CD14-positive monocyte (primary cell): ENCODE measurements around the gene MED28. TPM values are rescaled to one million over a fixed set of nuclear protein-coding genes. Genes with fewer than 3 reads are reported as not detected.

Experiments used
- DNase-seq, 3 donors: peaks; one replicate each; pipeline ENCODE4 v3.0.0-alpha.2; 2011 to 2022
- H2AFZ ChIP-seq: 2 replicates; pipeline ENCODE4 v1.6.0; 2012; ENCODE audit warnings: mild to moderate bottlenecking, low read depth, low read length, inconsistent platforms; ENCODE audit not compliant: insufficient read depth, poor library complexity, severe bottlenecking
- H3K27ac ChIP-seq, 2 donors: 1 replicate in 1 of 2; 2 replicates in 1 of 2; pipeline ENCODE4 v1.5.1; 2012 to 2013; ENCODE audit warnings: low read length in 2 of 2, control low read depth in 1 of 2, inconsistent platforms in 1 of 2, low read depth in 1 of 2, mild to moderate bottlenecking in 1 of 2
- H3K27me3 ChIP-seq, 2 donors: one replicate each; pipeline versions ENCODE4 v1.6.0 to v1.6.1; 2011 to 2013; ENCODE audit warnings: low read length in 2 of 2; ENCODE audit not compliant: control insufficient read depth in 2 of 2, insufficient read depth in 2 of 2
- H3K36me3 ChIP-seq, 2 donors: replicated peaks in 1 of 2; 1 replicate in 1 of 2; 2 replicates in 1 of 2; pipeline versions ENCODE4 v1.5.1 to v1.6.1; 2012 to 2013; ENCODE audit warnings: low read length in 2 of 2, control low read depth in 1 of 2, inconsistent platforms in 1 of 2, mild to moderate bottlenecking in 1 of 2; ENCODE audit not compliant: insufficient read depth in 2 of 2, control insufficient read depth in 1 of 2
- H3K4me1 ChIP-seq, 2 donors: 1 replicate in 1 of 2; 2 replicates in 1 of 2; pipeline versions ENCODE4 v1.5.1 to v1.6.1; 2012 to 2013; ENCODE audit warnings: low read length in 2 of 2, control low read depth in 1 of 2, inconsistent platforms in 1 of 2, mild to moderate bottlenecking in 1 of 2, moderate library complexity in 1 of 2; ENCODE audit not compliant: insufficient read depth in 2 of 2, control insufficient read depth in 1 of 2
- H3K4me2 ChIP-seq: replicated peaks from 2 replicates; pipeline ENCODE3; 2012; ENCODE audit warnings: low read length, moderate library complexity, mild to moderate bottlenecking; ENCODE audit not compliant: poor library complexity, severe bottlenecking; ENCODE audit errors: extremely low read depth
- H3K4me3 ChIP-seq, 3 experiments: fragments of 200-600 bp in 1 of 3; sonication (generic) in 1 of 3; replicated peaks in 1 of 3; 1 replicate in 2 of 3; 2 replicates in 1 of 3; pipeline ENCODE4 v1.5.1; 2011 to 2013; ENCODE audit warnings: low read length in 3 of 3, mild to moderate bottlenecking in 3 of 3, control low read depth in 2 of 3, low read depth in 2 of 3, inconsistent platforms in 1 of 3, moderate library complexity in 1 of 3
- H3K79me2 ChIP-seq: 2 replicates; pipeline ENCODE4 v1.6.0; 2012; ENCODE audit warnings: mild to moderate bottlenecking, control low read depth, inconsistent platforms, low read length, moderate library complexity; ENCODE audit not compliant: insufficient read depth
- H3K9ac ChIP-seq: 2 replicates; pipeline ENCODE4 v1.6.0; 2017; ENCODE audit warnings: low read length, mild to moderate bottlenecking; ENCODE audit not compliant: insufficient read depth, poor library complexity, severe bottlenecking
- H3K9me3 ChIP-seq, 2 donors: replicated peaks in 1 of 2; 1 replicate in 1 of 2; 2 replicates in 1 of 2; pipeline versions ENCODE4 v1.5.1 to v1.6.1; 2012 to 2013; ENCODE audit warnings: low read length in 2 of 2, control low read depth in 1 of 2; ENCODE audit not compliant: control insufficient read depth in 1 of 2, insufficient read depth in 1 of 2
- H4K20me1 ChIP-seq: 2 replicates; pipeline ENCODE4 v1.6.0; 2012; ENCODE audit warnings: mild to moderate bottlenecking, low read length, control low read depth, moderate library complexity; ENCODE audit not compliant: insufficient read depth
- H3K27ac Mint-ChIP-seq, 7 donors: one replicate each; pipeline ENCODE4 v1.8.0; 2020; ENCODE audit warnings: mild to moderate bottlenecking in 7 of 7, mixed read lengths in 7 of 7, moderate library complexity in 6 of 7, inconsistent platforms in 2 of 7
- H3K27me3 Mint-ChIP-seq, 3 donors: one replicate each; pipeline ENCODE4 v1.8.0; 2021 to 2022; ENCODE audit warnings: low read depth in 3 of 3, mild to moderate bottlenecking in 3 of 3, mixed read lengths in 3 of 3, moderate library complexity in 3 of 3, inconsistent platforms in 1 of 3
- H3K36me3 Mint-ChIP-seq, 2 donors: one replicate each; pipeline ENCODE4 v1.8.0; 2020; ENCODE audit warnings: mixed read lengths in 2 of 2, inconsistent platforms in 1 of 2, mild to moderate bottlenecking in 1 of 2
- H3K4me1 Mint-ChIP-seq: one replicate; pipeline ENCODE4 v1.8.0; 2020; ENCODE audit warnings: mild to moderate bottlenecking, mixed read lengths
- H3K4me3 Mint-ChIP-seq, 2 donors: one replicate each; pipeline ENCODE4 v1.8.0; 2020; ENCODE audit warnings: mild to moderate bottlenecking in 2 of 2, mixed read lengths in 2 of 2, moderate library complexity in 1 of 2
- H3K9me3 Mint-ChIP-seq, 7 donors: one replicate each; pipeline ENCODE4 v1.8.0; 2020 to 2022; ENCODE audit warnings: mixed read lengths in 7 of 7, mild to moderate bottlenecking in 6 of 7, moderate library complexity in 6 of 7, inconsistent platforms in 2 of 7
- CTCF ChIP-seq: fragments of 200-600 bp; IDR thresholded peaks from one replicate; pipeline ENCODE4 v1.8.0; 2022; ENCODE audit warnings: antibody characterized with exemption, mild to moderate bottlenecking
- WGBS: methylation state at CpG from one replicate; pipeline ENCODE4 v1.1.5; 2013; ENCODE audit warnings: missing lambda C conversion rate; ENCODE audit not compliant: insufficient coverage; 5-methylcytosine and 5-hydroxymethylcytosine counted together
- intact Hi-C, 2 donors: fragments of 100-400 bp; cut with micrococcal nuclease; formaldehyde crosslinking; loops; one replicate each; pipeline versions ENCODE4 v1.15.0 to v1.15.1; 2023
- polyA plus RNA-seq, 3 donors: library from polyadenylated mRNA; depleted of rRNA in 1 of 3; unstranded in 2 of 3; stranded (reverse) in 1 of 3; fragments of 300-500 nt in 2 of 3; fragments of >200 nt in 1 of 3; fragmentation: Illumina TruSeq in 2 of 3; gene quantifications; 1 replicate in 2 of 3; 2 replicates in 1 of 3; pipeline ENCODE4 v1.2.3, GENCODE V29; 2012 to 2021

MED28 gene
- polyA plus RNA-seq, 3 donors = 8.6 to 46.4 (median 43.5) TPM

GRCh38 chr4:17619416-17620105, 5.1 kb downstream of the MED28 start:
- WGBS = 76% methylated on average over 6 of the region's 7 CpGs
- Mint-ChIP-seq H3K4me3 (no peak overlapping the region), H3K36me3 (peaks cover 60 to 76% of the 10 kb centered on the region in 2 donors), H3K27ac (peak overlapping the region in 3 of 7 donors; percentile 10 to 26 (median 17)), H3K4me1 (peaks cover 30% of the 10 kb centered on the region), H3K27me3 (no peaks in the 10 kb centered on the region), H3K9me3 (no peaks in the 10 kb centered on the region)
- intact Hi-C loops = loop anchor here in 1 of 2 donors (10.0 kb wide), 1 partner anchor 195 kb away; the partner anchor contains the start of genes DCAF16 and NCAPG
- H3K79me2 ChIP-seq = peaks cover 69% of the 10 kb centered on the region
- H3K4me2 ChIP-seq = no peak overlapping the region
- no peak overlapping the region for H3K4me3 ChIP-seq
- H3K27ac ChIP-seq = peak overlapping the region in 1 of 2 donors; percentile 56
- H3K27me3 ChIP-seq = no peaks in the 10 kb centered on the region
- DNase-seq = no peak
- TF ChIP-seq CTCF = no peak
- peaks cover 95% of the 10 kb centered on the region for H4K20me1 ChIP-seq
- no peak overlapping the region for H2AFZ ChIP-seq
- peaks cover 71 to 84% of the 10 kb centered on the region in 2 donors for H3K36me3 ChIP-seq
- H3K9ac ChIP-seq = no peak overlapping the region
- no peaks in the 10 kb centered on the region for H3K9me3 ChIP-seq
- peaks cover 20 to 26% of the 10 kb centered on the region in 2 donors for H3K4me1 ChIP-seq

- Mint-ChIP-seq H3K4me1 (peaks cover 7% of the 10 kb centered on the region), H3K27me3 (peaks cover 0 to 1% (median 0%) of the 10 kb centered on the region in 3 donors), H3K27ac (no peak overlapping the region), H3K4me3 (no peak overlapping the region), H3K9me3 (no peaks in the 10 kb centered on the region), H3K36me3 (peaks cover 87 to 100% of the 10 kb centered on the region in 2 donors)
- intact Hi-C loops = no loop called here
- peaks cover 100% of the 10 kb centered on the region for H4K20me1 ChIP-seq
- no peak for DNase-seq
- no peak for TF ChIP-seq CTCF
- H3K4me2 ChIP-seq = no peak overlapping the region
- peaks cover 42% of the 10 kb centered on the region for H3K79me2 ChIP-seq
- 99% methylated on average over 5 of the region's 7 CpGs for WGBS
- H3K4me1 ChIP-seq = no peaks in the 10 kb centered on the region
- H3K4me3 ChIP-seq = no peak overlapping the region
- peaks cover 98 to 100% of the 10 kb centered on the region in 2 donors for H3K36me3 ChIP-seq
- no peaks in the 10 kb centered on the region for H3K27me3 ChIP-seq
- H3K9ac ChIP-seq = no peak overlapping the region
- H3K9me3 ChIP-seq = no peaks in the 10 kb centered on the region
- no peak overlapping the region for H2AFZ ChIP-seq
- H3K27ac ChIP-seq = no peak overlapping the region
Measured at GRCh38 chr4:17623451-17624001, 9.1 kb downstream of the MED28 start.
